HG02763 (cell line): Measurements from ENCODE around the gene GPX7.

Experiments
- ATAC-seq: cut with Tn5 transposase; IDR thresholded peaks from one replicate; pipeline ENCODE4 v1.9.1; 2021; ENCODE audit warnings: mild to moderate bottlenecking, moderate library complexity; ENCODE audit not compliant: unreplicated experiment

GPX7 gene

GRCh38 chr1:52585474-52585873, 16.7 kb upstream of the GPX7 start:
- no peak for ATAC-seq

- ATAC-seq, result no peak
Measured at GRCh38 chr1:52588027-52588426, 14.1 kb upstream of the GPX7 start.

- no peak for ATAC-seq
Measured at GRCh38 chr1:52588535-52588934, 13.6 kb upstream of the GPX7 start.

GRCh38 chr1:52590266-52590665, 11.9 kb upstream of the GPX7 start:
- ATAC-seq, result no peak

GRCh38 chr1:52592637-52593323, 9.4 kb upstream of the GPX7 start:
- ATAC-seq, result no peak

GRCh38 chr1:52593495-52593894, 8.7 kb upstream of the GPX7 start:
- ATAC-seq, result no peak

GRCh38 chr1:52595061-52595460, 7.1 kb upstream of the GPX7 start:
- no peak for ATAC-seq

GRCh38 chr1:52597912-52598311, 4.3 kb upstream of the GPX7 start:
- no peak for ATAC-seq

- no peak for ATAC-seq
Measured at GRCh38 chr1:52598729-52599128, 3.4 kb upstream of the GPX7 start.

- no peak for ATAC-seq
Measured at GRCh38 chr1:52599236-52599635, 2.9 kb upstream of the GPX7 start.

GRCh38 chr1:52600533-52601179, 1.5 kb upstream of the GPX7 start:
- no peak for ATAC-seq

GRCh38 chr1:52601519-52601918, 652 bp upstream of the GPX7 start:
- no peak for ATAC-seq

GRCh38 chr1:52602856-52603600, 857 bp downstream of the GPX7 start:
- no peak for ATAC-seq

GRCh38 chr1:52603630-52604029, 1.5 kb downstream of the GPX7 start:
- ATAC-seq, result no peak

- ATAC-seq, result no peak
Measured at GRCh38 chr1:52604063-52604770, 2.0 kb downstream of the GPX7 start.

- no peak for ATAC-seq
Measured at GRCh38 chr1:52613636-52614373, 11.6 kb downstream of the GPX7 start.

GRCh38 chr1:52614671-52615070, 12.5 kb downstream of the GPX7 start:
- no peak for ATAC-seq

- no peak for ATAC-seq
Measured at GRCh38 chr1:52615489-52616042, 13.4 kb downstream of the GPX7 start.

GRCh38 chr1:52621950-52622349, 19.8 kb downstream of the GPX7 start:
- ATAC-seq, result no peak

GRCh38 chr1:52623812-52624211, 21.6 kb downstream of the GPX7 start:
- no peak for ATAC-seq
